Testis (tissue), 2 donors: ENCODE data around the gene SPOUT1.

Experiments
- CTCF ChIP-seq, 3 experiments: fragments of 450-650 bp in 2 of 3; fragments of 200-600 bp in 1 of 3; sonication (generic) in 1 of 3; IDR thresholded peaks; one replicate each; pipeline ENCODE4 v1.5.1; 2016 to 2019; ENCODE audit warnings: antibody characterized with exemption in 3 of 3, mild to moderate bottlenecking in 2 of 3, moderate library complexity in 1 of 3
- POLR2A ChIP-seq: fragments of 450-650 bp; IDR thresholded peaks from one replicate; pipeline ENCODE4 v1.6.1; 2017; ENCODE audit warnings: antibody characterized with exemption, mild to moderate bottlenecking, moderate library complexity

- TF ChIP-seq CTCF (IDR thresholded peaks at IDR 0.05) (no peak), POLR2A (no peak)
Observed at GRCh38 chr9:128828267-128828666, 1.3 kb downstream of the SPOUT1 start.
